PC-3 (cell line): ENCODE results near the gene SLC39A5.

Source experiments
- CTCF ChIP-seq: fragments of 300-600 bp; sonication (generic); conservative IDR thresholded peaks from 2 replicates; pipeline ENCODE4 v1.5.1; 2017; ENCODE audit warnings: antibody characterized with exemption, low read depth, mild to moderate bottlenecking, low read length
- EZH2 ChIP-seq: fragments of 300-600 bp; sonication (generic); IDR thresholded peaks from one replicate; pipeline ENCODE4 v1.6.1; 2017; ENCODE audit warnings: antibody characterized with exemption, mild to moderate bottlenecking, low read length; ENCODE audit not compliant: unreplicated experiment

- no peak for TF ChIP-seq CTCF
- no peak for TF ChIP-seq EZH2
Measured at GRCh38 chr12:56241424-56242303, 11.8 kb downstream of the SLC39A5 start.
